B cell (primary cell): ENCODE results near the gene RBBP6. TPM values are rescaled to one million over a fixed set of nuclear protein-coding genes. Genes with fewer than 3 reads are reported as not detected.
A peak's percentile ranks its signal among the peaks of the same experiment; 100 is the strongest.

ENCODE experiments used
- ATAC-seq: fragments of 200-7000 bp; cut with Tn5 transposase; one replicate; pipeline ENCODE4 v1.10.0; 2021; ENCODE audit warnings: low read depth, mild to moderate bottlenecking, moderate number of reproducible peaks, moderate library complexity
- CTCF ChIA-PET: fragments of 350-600 bp; sonication (Branson Sonifier 250); formaldehyde crosslinking; loops from one replicate; lab custom pipeline; 2021; ENCODE audit warnings: antibody characterized with exemption, inconsistent platforms; lab: Charles Lee
- POLR2A ChIA-PET: fragments of 350-600 bp; sonication (Branson Sonifier 250); formaldehyde crosslinking; loops from one replicate; lab custom pipeline; 2021; ENCODE audit warnings: antibody characterized with exemption; lab: Charles Lee
- DNase-seq: peaks from one replicate; pipeline ENCODE4 v3.0.0; 2013
- H2AFZ ChIP-seq: 2 replicates; pipeline ENCODE4 v1.6.1; 2012; ENCODE audit warnings: mild to moderate bottlenecking, low read depth, low read length; ENCODE audit not compliant: insufficient read depth, poor library complexity, severe bottlenecking
- H3K27ac ChIP-seq, 2 donors: 1 replicate in 1 of 2; 2 replicates in 1 of 2; pipeline ENCODE4 v1.5.1; 2012 to 2013; ENCODE audit warnings: low read length in 2 of 2, mild to moderate bottlenecking in 2 of 2, moderate library complexity in 1 of 2
- H3K27me3 ChIP-seq, 4 experiments: fragments of 200-600 bp in 1 of 4; sonication (generic) in 1 of 4; replicated peaks in 1 of 4; 1 replicate in 2 of 4; 2 replicates in 2 of 4; pipeline versions ENCODE4 v1.6.1 to v1.7.0; 2013 to 2016; ENCODE audit warnings: low read length in 3 of 4, mild to moderate bottlenecking in 2 of 4, mixed read lengths in 1 of 4, moderate library complexity in 1 of 4; ENCODE audit not compliant: insufficient read depth in 4 of 4, control insufficient read depth in 3 of 4; ENCODE audit errors: control extremely low read depth in 1 of 4
- H3K36me3 ChIP-seq, 2 experiments: replicated peaks in 1 of 2; 1 replicate in 1 of 2; 2 replicates in 1 of 2; pipeline versions ENCODE4 v1.6.1 to v1.7.1; 2013; ENCODE audit warnings: low read length in 1 of 2; ENCODE audit not compliant: insufficient read depth in 2 of 2, control insufficient read depth in 1 of 2; ENCODE audit errors: control extremely low read depth in 1 of 2, extremely low read depth in 1 of 2
- H3K4me1 ChIP-seq, 2 donors: fragments of 200-600 bp in 1 of 2; sonication (generic) in 1 of 2; 1 replicate in 1 of 2; 2 replicates in 1 of 2; pipeline versions ENCODE4 v1.5.1 to v1.6.1; 2013 to 2017; ENCODE audit warnings: low read length in 2 of 2; ENCODE audit not compliant: control insufficient read depth in 2 of 2, insufficient read depth in 2 of 2
- H3K4me2 ChIP-seq: replicated peaks from 2 replicates; pipeline ENCODE3; 2012; ENCODE audit warnings: mild to moderate bottlenecking, low read depth, low read length; ENCODE audit not compliant: poor library complexity, severe bottlenecking
- H3K4me3 ChIP-seq, 5 experiments: fragments of 200-600 bp in 1 of 5; sonication (generic) in 1 of 5; 1 replicate in 3 of 5; 2 replicates in 2 of 5; pipeline versions ENCODE4 v1.5.1 to v1.7.0; 2011 to 2016; ENCODE audit warnings: low read length in 4 of 5, mild to moderate bottlenecking in 4 of 5, low read depth in 2 of 5, control low read depth in 1 of 5, moderate library complexity in 1 of 5; ENCODE audit not compliant: insufficient read depth in 1 of 5; ENCODE audit errors: control extremely low read depth in 1 of 5, extremely low read depth in 1 of 5
- H3K79me2 ChIP-seq: fragments of 200-600 bp; sonication (generic); one replicate; pipeline ENCODE4 v1.6.0; 2016; ENCODE audit warnings: low read length; ENCODE audit not compliant: control insufficient read depth, insufficient read depth
- H3K9ac ChIP-seq: fragments of 200-600 bp; sonication (generic); 2 replicates; pipeline ENCODE4 v1.6.1; 2017; ENCODE audit warnings: mild to moderate bottlenecking, low read length, moderate library complexity
- H3K9me3 ChIP-seq, 3 donors: one replicate each; pipeline versions ENCODE4 v1.6.1 to v1.7.1; 2013; ENCODE audit warnings: low read length in 2 of 3; ENCODE audit not compliant: control insufficient read depth in 2 of 3, insufficient read depth in 1 of 3; ENCODE audit errors: control extremely low read depth in 1 of 3
- H4K20me1 ChIP-seq: 2 replicates; pipeline ENCODE4 v1.6.0; 2012; ENCODE audit warnings: mild to moderate bottlenecking, low read length; ENCODE audit not compliant: insufficient read depth, control insufficient read depth, poor library complexity, severe bottlenecking
- H3K27ac Mint-ChIP-seq: one replicate; pipeline ENCODE4 v1.8.0; 2021; ENCODE audit warnings: mixed read lengths
- H3K27me3 Mint-ChIP-seq: one replicate; pipeline ENCODE4 v1.8.0; 2021; ENCODE audit warnings: mixed read lengths
- H3K4me1 Mint-ChIP-seq: one replicate; pipeline ENCODE4 v1.8.0; 2021; ENCODE audit warnings: mixed read lengths
- H3K4me3 Mint-ChIP-seq: one replicate; pipeline ENCODE4 v1.8.0; 2021; ENCODE audit warnings: mixed read lengths
- H3K9me3 Mint-ChIP-seq: one replicate; pipeline ENCODE4 v1.8.0; 2022; ENCODE audit warnings: mixed read lengths; ENCODE audit not compliant: insufficient read depth
- CTCF ChIP-seq: fragments of 200-600 bp; IDR thresholded peaks from one replicate; pipeline ENCODE4 v1.8.0; 2022; ENCODE audit warnings: antibody characterized with exemption, mild to moderate bottlenecking
- EZH2 ChIP-seq: IDR thresholded peaks from 2 replicates; pipeline ENCODE4 v1.6.1; 2012; ENCODE audit warnings: borderline replicate concordance, low read depth, mild to moderate bottlenecking, moderate library complexity, low read length; ENCODE audit not compliant: insufficient read depth, poor library complexity, severe bottlenecking
- WGBS: methylation state at CpG from one replicate; pipeline ENCODE4 v1.1.5; 2013; ENCODE audit warnings: missing lambda C conversion rate; ENCODE audit not compliant: insufficient coverage; 5-methylcytosine and 5-hydroxymethylcytosine counted together
- intact Hi-C: fragments of 100-400 bp; cut with micrococcal nuclease; formaldehyde crosslinking; loops from one replicate; pipeline ENCODE4 v1.10.0; 2022
- polyA plus RNA-seq: library from polyadenylated mRNA; depleted of rRNA; stranded (reverse); fragments of >200 nt; gene quantifications from 2 replicates; pipeline ENCODE4 v1.2.3, GENCODE V29; 2012
- total RNA-seq, 2 donors: library from RNA; stranded (reverse); fragments of 120-200 nt in 1 of 2; gene quantifications; 1 replicate in 1 of 2; 2 replicates in 1 of 2; pipeline versions ENCODE4 v1.2.3 to v1.2.4, GENCODE V29; 2013 to 2022

Gene RBBP6
- total and polyA plus RNA-seq, 2 donors (not counting 1 experiment from before 2014, with no cell fraction given), result 107 to 132 TPM

- Mint-ChIP-seq H3K4me3 (peak overlapping the region; percentile 99), H3K27me3 (no peaks in the 10 kb centered on the region), H3K9me3 (no peaks in the 10 kb centered on the region), H3K4me1 (peaks cover 54% of the 10 kb centered on the region), H3K27ac (peak overlapping the region; percentile 82)
- no peak overlapping the region for H2AFZ ChIP-seq
- peak overlapping the region; percentile 48 to 99 (median 97) for H3K4me3 ChIP-seq
- peak overlapping the region; percentile 92 for H3K4me2 ChIP-seq
- ChIA-PET CTCF (interaction anchor here (1.0 kb wide), 1 partner anchor 24 kb away, joined by 5 read pairs; no protein-coding TSS in a partner anchor), POLR2A (no interaction called here)
- H3K79me2 ChIP-seq, result peaks cover 67% of the 10 kb centered on the region
- peak overlapping the region; percentile 96 for H3K9ac ChIP-seq
- DNase-seq, result peak; percentile 49
- peak overlapping the region; percentile 99 to 100 for H3K27ac ChIP-seq
- no peak for ATAC-seq
- H3K36me3 ChIP-seq, result peaks cover 0 to 5% of the 10 kb centered on the region in 2 experiments
- intact Hi-C loops, result no loop called here
- H4K20me1 ChIP-seq, result peaks cover 60% of the 10 kb centered on the region
- peaks cover 42 to 45% of the 10 kb centered on the region in 2 donors for H3K4me1 ChIP-seq
- WGBS, result 3% methylated on average over 7 of the region's 12 CpGs
- no peaks in the 10 kb centered on the region for H3K9me3 ChIP-seq
- TF ChIP-seq CTCF (no peak), EZH2 (no peak)
- no peaks in the 10 kb centered on the region for H3K27me3 ChIP-seq
Measured at GRCh38 chr16:24540602-24541210, 1.3 kb downstream of the RBBP6 start.

- Histone ChIP-seq H3K27me3 (no peaks in the 10 kb centered on the region), H3K4me1 (peaks cover 42 to 45% of the 10 kb centered on the region in 2 donors), H2AFZ (no peak overlapping the region), H3K79me2 (peaks cover 74% of the 10 kb centered on the region), H4K20me1 (peaks cover 67% of the 10 kb centered on the region), H3K27ac (peak overlapping the region; percentile 99 to 100), H3K36me3 (peaks cover 0 to 12% of the 10 kb centered on the region in 2 experiments), H3K4me2 (peak overlapping the region; percentile 92), H3K4me3 (peak overlapping the region; percentile 48 to 99 (median 97)), H3K9me3 (no peaks in the 10 kb centered on the region), H3K9ac (peak overlapping the region; percentile 96)
- POLR2A ChIA-PET, result no interaction called here
- Mint-ChIP-seq H3K4me3 (peak overlapping the region; percentile 99), H3K4me1 (peaks cover 54% of the 10 kb centered on the region), H3K9me3 (no peaks in the 10 kb centered on the region), H3K27me3 (no peaks in the 10 kb centered on the region), H3K27ac (peak overlapping the region; percentile 47)
- WGBS, result no CpG with 5 or more reads among the region's 7 CpGs
- CTCF ChIA-PET, result interaction anchor here (1.0 to 2.9 kb wide), 3 partner anchors 25 to 187 kb away, joined by 5 to 13 read pairs (median 7); no protein-coding TSS in a partner anchor
- intact Hi-C loops, result no loop called here
- peak; percentile 17 for DNase-seq
- no peak for ATAC-seq
- TF ChIP-seq EZH2 (no peak), CTCF (no peak)
Measured at GRCh38 chr16:24541233-24541933, 2.0 kb downstream of the RBBP6 start.
